ENCODE measurements around the gene ADAM12.

DNA sequence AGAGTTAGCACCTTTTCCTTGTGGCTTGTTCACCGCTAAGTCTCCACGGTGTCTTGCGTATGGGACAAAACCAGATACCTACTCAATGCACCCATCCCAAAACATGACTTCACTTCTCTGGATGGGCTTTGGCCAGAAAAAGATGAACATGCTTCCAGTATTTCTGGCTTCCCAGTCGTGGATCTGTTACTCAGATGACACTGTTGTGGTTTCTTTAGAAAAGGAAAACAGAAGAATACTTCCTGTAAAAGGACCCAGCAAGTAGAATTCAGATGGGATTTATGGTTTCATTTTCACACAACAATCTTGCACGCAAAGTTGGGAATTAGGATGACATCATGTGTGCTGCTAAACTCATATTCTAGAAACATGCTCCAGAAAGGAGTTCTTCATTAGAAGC, 216.7 kb downstream of the ADAM12 start:
- TF ChIP-seq CTCF (IDR thresholded peaks at IDR 0.05) (no peak), POLR2A (IDR thresholded peaks at IDR 0.05) (no peak)

Measured in uterus (tissue), 2 donors.